ENCODE results near the gene SCUBE1. TPM values are rescaled to one million over a fixed set of nuclear protein-coding genes. Genes with fewer than 3 reads are reported as not detected.
A peak's percentile ranks its signal among the peaks of the same experiment; 100 is the strongest.

The SCUBE1 gene
- total RNA-seq, 1 experiment from 2014 or later = not detected

DNA sequence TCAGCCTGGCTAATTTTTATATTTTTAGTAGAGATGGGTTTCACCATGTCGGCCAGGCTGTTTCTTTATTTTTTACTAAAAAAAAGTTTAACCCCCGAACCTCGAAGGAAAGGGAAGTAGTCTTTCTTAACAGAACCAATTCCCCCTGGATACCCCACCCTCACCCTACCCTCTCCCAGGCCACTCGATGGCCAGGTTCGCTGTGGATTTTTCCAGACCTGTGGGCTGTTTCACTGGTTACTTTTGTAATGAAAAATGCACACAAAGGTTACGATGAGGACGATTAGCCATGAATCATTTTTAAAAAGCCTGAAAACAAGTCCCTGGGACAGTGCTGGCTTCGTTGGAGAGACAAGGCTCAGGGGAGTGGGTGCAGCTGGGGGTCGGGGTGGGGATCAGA, 189.3 kb downstream of the SCUBE1 start:
- no peaks in the 10 kb centered on the region for H3K9me3 ChIP-seq (ENCODE audit: control insufficient read depth, insufficient read depth, low read depth, low read length)
- TF ChIP-seq POLR2AphosphoS5 (IDR thresholded peaks at IDR 0.05; ENCODE audit: low read depth, low read length) (no peak), SIN3A (IDR thresholded peaks at IDR 0.05; ENCODE audit: borderline replicate concordance, insufficient read depth, low read depth, low read length) (no peak), TCF7L2 (IDR thresholded peaks at IDR 0.05; ENCODE audit: low read depth, low read length) (no peak)
- TF ChIP-seq, protein P1, sequence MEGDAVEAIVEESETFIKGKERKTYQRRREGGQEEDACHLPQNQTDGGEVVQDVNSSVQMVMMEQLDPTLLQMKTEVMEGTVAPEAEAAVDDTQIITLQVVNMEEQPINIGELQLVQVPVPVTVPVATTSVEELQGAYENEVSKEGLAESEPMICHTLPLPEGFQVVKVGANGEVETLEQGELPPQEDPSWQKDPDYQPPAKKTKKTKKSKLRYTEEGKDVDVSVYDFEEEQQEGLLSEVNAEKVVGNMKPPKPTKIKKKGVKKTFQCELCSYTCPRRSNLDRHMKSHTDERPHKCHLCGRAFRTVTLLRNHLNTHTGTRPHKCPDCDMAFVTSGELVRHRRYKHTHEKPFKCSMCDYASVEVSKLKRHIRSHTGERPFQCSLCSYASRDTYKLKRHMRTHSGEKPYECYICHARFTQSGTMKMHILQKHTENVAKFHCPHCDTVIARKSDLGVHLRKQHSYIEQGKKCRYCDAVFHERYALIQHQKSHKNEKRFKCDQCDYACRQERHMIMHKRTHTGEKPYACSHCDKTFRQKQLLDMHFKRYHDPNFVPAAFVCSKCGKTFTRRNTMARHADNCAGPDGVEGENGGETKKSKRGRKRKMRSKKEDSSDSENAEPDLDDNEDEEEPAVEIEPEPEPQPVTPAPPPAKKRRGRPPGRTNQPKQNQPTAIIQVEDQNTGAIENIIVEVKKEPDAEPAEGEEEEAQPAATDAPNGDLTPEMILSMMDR (IDR thresholded peaks at IDR 0.05) = no peak
- TF ChIP-seq, protein P2, sequence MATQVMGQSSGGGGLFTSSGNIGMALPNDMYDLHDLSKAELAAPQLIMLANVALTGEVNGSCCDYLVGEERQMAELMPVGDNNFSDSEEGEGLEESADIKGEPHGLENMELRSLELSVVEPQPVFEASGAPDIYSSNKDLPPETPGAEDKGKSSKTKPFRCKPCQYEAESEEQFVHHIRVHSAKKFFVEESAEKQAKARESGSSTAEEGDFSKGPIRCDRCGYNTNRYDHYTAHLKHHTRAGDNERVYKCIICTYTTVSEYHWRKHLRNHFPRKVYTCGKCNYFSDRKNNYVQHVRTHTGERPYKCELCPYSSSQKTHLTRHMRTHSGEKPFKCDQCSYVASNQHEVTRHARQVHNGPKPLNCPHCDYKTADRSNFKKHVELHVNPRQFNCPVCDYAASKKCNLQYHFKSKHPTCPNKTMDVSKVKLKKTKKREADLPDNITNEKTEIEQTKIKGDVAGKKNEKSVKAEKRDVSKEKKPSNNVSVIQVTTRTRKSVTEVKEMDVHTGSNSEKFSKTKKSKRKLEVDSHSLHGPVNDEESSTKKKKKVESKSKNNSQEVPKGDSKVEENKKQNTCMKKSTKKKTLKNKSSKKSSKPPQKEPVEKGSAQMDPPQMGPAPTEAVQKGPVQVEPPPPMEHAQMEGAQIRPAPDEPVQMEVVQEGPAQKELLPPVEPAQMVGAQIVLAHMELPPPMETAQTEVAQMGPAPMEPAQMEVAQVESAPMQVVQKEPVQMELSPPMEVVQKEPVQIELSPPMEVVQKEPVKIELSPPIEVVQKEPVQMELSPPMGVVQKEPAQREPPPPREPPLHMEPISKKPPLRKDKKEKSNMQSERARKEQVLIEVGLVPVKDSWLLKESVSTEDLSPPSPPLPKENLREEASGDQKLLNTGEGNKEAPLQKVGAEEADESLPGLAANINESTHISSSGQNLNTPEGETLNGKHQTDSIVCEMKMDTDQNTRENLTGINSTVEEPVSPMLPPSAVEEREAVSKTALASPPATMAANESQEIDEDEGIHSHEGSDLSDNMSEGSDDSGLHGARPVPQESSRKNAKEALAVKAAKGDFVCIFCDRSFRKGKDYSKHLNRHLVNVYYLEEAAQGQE (IDR thresholded peaks at IDR 0.05; ENCODE audit: insufficient read depth in 1 of 2, low read depth in 2 of 2, low read length in 1 of 2) = no peak
- H3K4me1 ChIP-seq (ENCODE audit: control insufficient read depth, insufficient read depth, low read length) = peaks cover 6% of the 10 kb centered on the region; the same call in 1 of the 2 replicates
- no peaks in the 10 kb centered on the region for H3K36me3 ChIP-seq (ENCODE audit: control insufficient read depth, insufficient read depth, low read length)
- CTCF ChIA-PET = no interaction called here
- BruUV-seq (replicated peaks) = TSS peak; percentile 54
- H3K27ac ChIP-seq (ENCODE audit: low read length) = peak overlapping the region; percentile 48; the same call in 1 of the 2 replicates
- DNase-seq (ENCODE audit: low read depth, low spot score) = no peak
- in situ Hi-C loops (cut with HindIII; ENCODE audit: low pct_unique_long_range_greater_than_20kb, low sequenced_read_pairs) (no loop called here), intact Hi-C loops (cut with micrococcal nuclease; ENCODE audit: unreplicated experiment) (no loop called here)
- H3K27me3 ChIP-seq (ENCODE audit: control insufficient read depth, insufficient read depth, low read length) = no peaks in the 10 kb centered on the region
- ATAC-seq = no peak
- POLR2A ChIA-PET = no interaction called here
- peak overlapping the region; percentile 11 to 35; a peak in 3 of 4 replicates for H3K4me3 ChIP-seq (ENCODE audit: low read depth in 2 of 2, low read length in 2 of 2)

DNA sequence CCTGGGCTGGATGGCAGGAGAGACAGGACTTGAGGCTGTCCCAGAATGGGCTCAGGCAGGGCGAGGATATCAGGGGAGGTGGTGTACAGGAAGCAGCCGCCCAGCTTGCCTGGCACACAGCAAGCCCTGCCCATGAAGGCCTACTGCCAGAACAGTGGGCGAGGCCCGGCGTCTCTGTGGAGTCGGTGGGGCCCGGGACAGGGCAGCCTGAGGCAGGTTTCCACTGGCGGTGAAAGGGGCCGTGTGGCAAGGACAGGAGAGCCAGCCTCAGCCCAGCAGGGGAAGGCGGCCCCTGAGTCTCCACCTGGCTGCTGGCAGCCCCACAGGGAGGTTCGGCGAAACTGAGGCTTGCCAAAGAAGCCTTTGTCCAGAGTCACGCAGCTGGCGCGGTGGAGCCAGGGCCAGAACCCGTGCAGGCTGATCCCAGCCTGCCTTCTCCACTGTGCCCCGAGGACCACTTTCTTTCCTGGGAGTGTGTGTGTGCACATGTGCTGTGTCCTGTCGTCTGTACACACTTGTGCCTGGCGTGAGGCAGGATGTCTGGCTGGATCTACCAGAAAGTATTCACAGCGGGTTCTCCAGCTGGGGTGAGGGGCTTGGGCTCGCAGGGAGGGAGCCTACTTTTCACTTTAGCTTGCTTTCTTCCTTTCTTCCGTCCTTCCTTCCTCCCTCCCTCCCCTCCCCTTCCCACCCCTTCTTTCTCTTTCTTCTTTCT, 190.7 kb downstream of the SCUBE1 start:
- ChIA-PET POLR2A (interaction anchor here (0.6 kb wide), 1 partner anchor 20 kb away, joined by 11 read pairs; no protein-coding TSS in a partner anchor), CTCF (no interaction called here)
- H3K27ac ChIP-seq (ENCODE audit: low read length) = peak overlapping the region; percentile 88
- 0 out of 2 replicates have a peak, but pooled peaks have one; percentile 35 for TF ChIP-seq SIN3A (IDR thresholded peaks at IDR 0.05; ENCODE audit: borderline replicate concordance, insufficient read depth, low read depth, low read length)
- TF ChIP-seq TCF7L2 (IDR thresholded peaks at IDR 0.05; ENCODE audit: low read depth, low read length) = no peak
- H3K27me3 ChIP-seq (ENCODE audit: control insufficient read depth, insufficient read depth, low read length) = no peaks in the 10 kb centered on the region
- DNase-seq (ENCODE audit: low read depth, low spot score) (no peak), ATAC-seq (peak; percentile 82)
- in situ Hi-C loops (cut with HindIII; ENCODE audit: low pct_unique_long_range_greater_than_20kb, low sequenced_read_pairs) = no loop called here
- peak overlapping the region; percentile 55 to 62 for H3K4me3 ChIP-seq (ENCODE audit: low read depth in 2 of 2, low read length in 2 of 2)
- no peaks in the 10 kb centered on the region for H3K9me3 ChIP-seq (ENCODE audit: control insufficient read depth, insufficient read depth, low read depth, low read length)
- H3K36me3 ChIP-seq (ENCODE audit: control insufficient read depth, insufficient read depth, low read length) = no peaks in the 10 kb centered on the region
- intact Hi-C loops (cut with micrococcal nuclease; ENCODE audit: unreplicated experiment) = no loop called here
- peaks cover 6% of the 10 kb centered on the region; the same call in 1 of the 2 replicates for H3K4me1 ChIP-seq (ENCODE audit: control insufficient read depth, insufficient read depth, low read length)
- no TSS peak for BruUV-seq (replicated peaks)

DNA sequence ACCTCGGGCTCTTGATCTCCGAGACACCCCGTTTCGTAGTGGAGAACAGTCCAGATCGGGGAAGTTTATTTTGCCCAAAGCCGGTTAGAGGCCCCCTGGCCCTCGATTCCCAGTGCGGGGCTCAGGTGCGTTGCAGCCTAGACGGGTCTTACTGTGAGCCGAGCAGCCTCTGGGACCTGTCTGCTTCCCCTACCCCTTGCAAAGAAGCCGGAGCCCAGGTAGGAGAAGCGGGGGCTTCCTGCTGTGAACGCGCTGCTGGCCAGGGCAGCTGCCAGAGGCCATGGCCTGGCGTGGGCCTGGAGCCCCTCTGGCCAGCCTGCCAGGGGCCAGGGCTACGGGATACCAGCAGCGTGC, 191.2 kb downstream of the SCUBE1 start:
- H3K4me1 ChIP-seq (ENCODE audit: control insufficient read depth, insufficient read depth, low read length) = peaks cover 6% of the 10 kb centered on the region; the same call in 1 of the 2 replicates
- ATAC-seq (peak; percentile 49), DNase-seq (ENCODE audit: low read depth, low spot score) (no peak)
- TF ChIP-seq, protein P1 (IDR thresholded peaks at IDR 0.05) = no peak
- TF ChIP-seq TCF7L2 (IDR thresholded peaks at IDR 0.05; ENCODE audit: low read depth, low read length) (no peak), POLR2AphosphoS5 (IDR thresholded peaks at IDR 0.05; ENCODE audit: low read depth, low read length) (no peak), SIN3A (IDR thresholded peaks at IDR 0.05; ENCODE audit: borderline replicate concordance, insufficient read depth, low read depth, low read length) (no peak)
- TF ChIP-seq, protein P2 (IDR thresholded peaks at IDR 0.05; ENCODE audit: insufficient read depth in 1 of 2, low read depth in 2 of 2, low read length in 1 of 2) = no peak
- intact Hi-C loops (cut with micrococcal nuclease; ENCODE audit: unreplicated experiment) (no loop called here), in situ Hi-C loops (cut with HindIII; ENCODE audit: low pct_unique_long_range_greater_than_20kb, low sequenced_read_pairs) (no loop called here)
- BruUV-seq (replicated peaks) = no TSS peak
- ChIA-PET CTCF (no interaction called here), POLR2A (no interaction called here)
- H3K36me3 ChIP-seq (ENCODE audit: control insufficient read depth, insufficient read depth, low read length) = no peaks in the 10 kb centered on the region
- peak overlapping the region; percentile 55 to 62 for H3K4me3 ChIP-seq (ENCODE audit: low read depth in 2 of 2, low read length in 2 of 2)
- H3K27me3 ChIP-seq (ENCODE audit: control insufficient read depth, insufficient read depth, low read length) = no peaks in the 10 kb centered on the region
- H3K9me3 ChIP-seq (ENCODE audit: control insufficient read depth, insufficient read depth, low read depth, low read length) = no peaks in the 10 kb centered on the region
- peak overlapping the region; percentile 88 for H3K27ac ChIP-seq (ENCODE audit: low read length)
